Parathyroid adenoma (tissue), 2 donors: ENCODE measurements around the gene ORAI2.
"Not testable (repeated sequence)": the region's sequence is repeated elsewhere in the genome, so short reads cannot be mapped to it uniquely, and the experiment has no call there.

Source experiments
- H2AFZ ChIP-seq: fragments of 300-600 bp; sonication (generic); one replicate; pipeline ENCODE4 v1.7.0; 2017; ENCODE audit warnings: antibody characterized with exemption, mild to moderate bottlenecking
- H3K27ac ChIP-seq: fragments of 300-600 bp; sonication (generic); one replicate; pipeline ENCODE4 v1.7.0; 2017
- H3K27me3 ChIP-seq: fragments of 300-600 bp; sonication (generic); one replicate; pipeline ENCODE4 v1.7.0; 2017; ENCODE audit warnings: low read length; ENCODE audit not compliant: control insufficient read depth, insufficient read depth
- H3K36me3 ChIP-seq: fragments of 300-600 bp; sonication (generic); one replicate; pipeline ENCODE4 v1.7.0; 2017; ENCODE audit warnings: low read length; ENCODE audit not compliant: control insufficient read depth, insufficient read depth
- H3K4me1 ChIP-seq: fragments of 300-600 bp; sonication (generic); one replicate; pipeline ENCODE4 v1.7.0; 2017; ENCODE audit warnings: control low read depth
- H3K4me2 ChIP-seq: fragments of 300-600 bp; sonication (generic); one replicate; pipeline ENCODE4 v1.7.0; 2017; ENCODE audit warnings: low read length
- H3K4me3 ChIP-seq: fragments of 300-600 bp; sonication (generic); one replicate; pipeline ENCODE4 v1.7.0; 2017; ENCODE audit warnings: low read depth, low read length
- H3K79me2 ChIP-seq: fragments of 300-600 bp; sonication (generic); one replicate; pipeline ENCODE4 v1.7.0; 2017; ENCODE audit warnings: control low read depth
- H3K9ac ChIP-seq: fragments of 300-600 bp; sonication (generic); one replicate; pipeline ENCODE4 v1.7.0; 2017; ENCODE audit warnings: mild to moderate bottlenecking
- H3K9me3 ChIP-seq: fragments of 300-600 bp; sonication (generic); one replicate; pipeline ENCODE4 v1.7.0; 2017; ENCODE audit warnings: low read length; ENCODE audit not compliant: control insufficient read depth
- TF ChIP-seq, protein P1 (sequence below): fragments of 300-600 bp; sonication (generic); IDR thresholded peaks from one replicate; pipeline ENCODE4 v1.7.0; 2017; ENCODE audit warnings: antibody characterized with exemption, mild to moderate bottlenecking
- donor health status: primary hyperparathyroidism.

The ORAI2 gene

DNA sequence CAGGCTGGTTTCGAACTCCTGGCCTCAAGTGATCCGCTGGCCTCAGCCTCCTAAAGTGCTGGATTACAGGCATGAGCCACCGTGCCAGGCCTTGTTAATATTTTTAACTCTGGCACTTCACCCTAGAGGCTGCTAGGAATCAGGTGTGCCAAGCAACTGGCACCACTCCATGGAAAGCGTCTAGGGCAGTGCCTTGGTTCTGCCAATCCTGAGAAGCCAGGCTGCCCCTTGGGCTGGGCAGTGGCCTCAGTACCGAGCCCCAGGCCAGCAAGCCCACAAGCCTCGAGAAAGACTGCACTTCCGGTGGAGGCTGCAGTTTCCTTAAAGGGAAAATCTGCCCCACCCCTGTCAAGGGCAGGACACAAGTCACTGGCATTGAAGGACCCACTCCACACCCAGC lies 19.9 kb downstream of the ORAI2 start:
- no peaks in the 10 kb centered on the region for H3K9me3 ChIP-seq
- no peaks in the 10 kb centered on the region for H3K79me2 ChIP-seq
- no peak overlapping the region for H3K27ac ChIP-seq
- no peak overlapping the region for H2AFZ ChIP-seq
- H3K36me3 ChIP-seq, result no peaks in the 10 kb centered on the region
- H3K4me2 ChIP-seq, result no peak overlapping the region
- H3K4me3 ChIP-seq, result no peak overlapping the region
- TF ChIP-seq, protein P1, sequence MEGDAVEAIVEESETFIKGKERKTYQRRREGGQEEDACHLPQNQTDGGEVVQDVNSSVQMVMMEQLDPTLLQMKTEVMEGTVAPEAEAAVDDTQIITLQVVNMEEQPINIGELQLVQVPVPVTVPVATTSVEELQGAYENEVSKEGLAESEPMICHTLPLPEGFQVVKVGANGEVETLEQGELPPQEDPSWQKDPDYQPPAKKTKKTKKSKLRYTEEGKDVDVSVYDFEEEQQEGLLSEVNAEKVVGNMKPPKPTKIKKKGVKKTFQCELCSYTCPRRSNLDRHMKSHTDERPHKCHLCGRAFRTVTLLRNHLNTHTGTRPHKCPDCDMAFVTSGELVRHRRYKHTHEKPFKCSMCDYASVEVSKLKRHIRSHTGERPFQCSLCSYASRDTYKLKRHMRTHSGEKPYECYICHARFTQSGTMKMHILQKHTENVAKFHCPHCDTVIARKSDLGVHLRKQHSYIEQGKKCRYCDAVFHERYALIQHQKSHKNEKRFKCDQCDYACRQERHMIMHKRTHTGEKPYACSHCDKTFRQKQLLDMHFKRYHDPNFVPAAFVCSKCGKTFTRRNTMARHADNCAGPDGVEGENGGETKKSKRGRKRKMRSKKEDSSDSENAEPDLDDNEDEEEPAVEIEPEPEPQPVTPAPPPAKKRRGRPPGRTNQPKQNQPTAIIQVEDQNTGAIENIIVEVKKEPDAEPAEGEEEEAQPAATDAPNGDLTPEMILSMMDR, result no peak
- H3K27me3 ChIP-seq, result no peaks in the 10 kb centered on the region
- H3K9ac ChIP-seq, result no peak overlapping the region
- H3K4me1 ChIP-seq, result no peaks in the 10 kb centered on the region

DNA sequence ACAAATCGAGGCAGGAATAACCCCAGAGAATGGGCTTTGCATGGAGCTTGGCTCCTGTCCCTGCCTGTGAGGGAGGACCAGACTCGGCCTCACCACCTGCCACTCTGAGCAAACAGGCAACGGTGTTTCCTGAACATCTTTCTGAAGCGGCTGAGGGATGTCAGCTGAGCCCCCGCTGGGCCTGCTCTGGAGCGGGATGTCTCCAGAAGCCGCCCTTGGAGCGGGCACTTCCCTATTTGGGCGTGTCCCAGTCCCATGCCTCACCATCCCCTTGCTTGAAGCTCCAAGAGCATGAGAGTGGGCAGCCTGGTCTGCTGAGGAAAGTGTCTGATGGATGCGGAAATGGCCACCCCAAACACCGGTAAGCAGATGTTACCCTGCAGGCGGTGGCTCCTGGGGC lies 21.1 kb downstream of the ORAI2 start:
- Histone ChIP-seq H3K9ac (no peak overlapping the region), H3K4me1 (no peaks in the 10 kb centered on the region), H3K27me3 (no peaks in the 10 kb centered on the region), H3K27ac (no peak overlapping the region), H3K79me2 (no peaks in the 10 kb centered on the region), H2AFZ (no peak overlapping the region), H3K4me2 (no peak overlapping the region), H3K9me3 (no peaks in the 10 kb centered on the region), H3K36me3 (no peaks in the 10 kb centered on the region), H3K4me3 (no peak overlapping the region)
- TF ChIP-seq, protein P1, result no peak

DNA sequence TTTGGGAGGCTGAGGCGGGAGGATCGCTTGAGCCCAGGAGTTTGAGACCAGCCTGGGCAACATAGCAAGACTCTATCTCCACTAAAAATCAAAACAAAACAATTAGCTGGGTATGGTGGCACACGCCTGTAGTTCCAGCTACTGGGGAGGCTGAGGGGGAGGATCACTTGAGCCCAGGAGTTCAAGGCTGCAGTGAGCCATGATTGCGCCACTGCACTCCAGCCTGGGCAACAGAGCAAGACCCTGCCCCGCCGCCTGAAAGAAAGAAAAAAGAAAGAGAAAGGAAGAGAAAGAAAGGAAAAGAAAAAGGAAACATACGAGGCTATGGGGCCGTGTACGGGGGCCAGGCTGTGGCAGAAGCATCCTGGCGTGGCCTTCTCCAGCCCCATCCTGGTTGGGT lies 21.6 kb downstream of the ORAI2 start:
- not testable (repeated sequence) for H3K4me3 ChIP-seq, H3K27ac ChIP-seq, H3K9ac ChIP-seq, H3K4me2 ChIP-seq, H3K36me3 ChIP-seq, H2AFZ ChIP-seq, H3K79me2 ChIP-seq, H3K9me3 ChIP-seq, H3K27me3 ChIP-seq, H3K4me1 ChIP-seq

DNA sequence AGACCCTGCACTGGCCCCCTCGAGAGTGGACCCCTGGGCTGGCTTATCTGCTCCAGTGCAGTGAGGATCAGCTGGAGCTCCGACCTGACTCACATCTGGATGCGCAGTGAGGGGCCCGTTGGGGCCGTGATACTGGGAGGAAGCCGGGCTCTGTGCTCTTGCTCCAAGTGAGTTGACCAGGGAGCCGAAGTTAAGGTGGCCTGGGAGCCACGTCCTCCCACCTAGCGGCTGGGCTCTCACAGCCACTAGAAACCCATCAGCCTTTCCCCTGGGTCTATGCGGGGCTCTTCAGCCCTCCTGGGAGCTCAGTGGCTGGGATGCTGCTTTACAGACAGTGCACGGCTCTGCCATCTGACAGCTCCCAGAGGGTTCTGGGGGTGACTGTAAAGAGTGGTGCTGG lies 22.2 kb downstream of the ORAI2 start:
- TF ChIP-seq, protein P1, result no peak
- H2AFZ ChIP-seq, result no peak overlapping the region
- H3K9ac ChIP-seq, result no peak overlapping the region
- H3K27me3 ChIP-seq, result no peaks in the 10 kb centered on the region
- H3K36me3 ChIP-seq, result no peaks in the 10 kb centered on the region
- H3K4me1 ChIP-seq, result no peaks in the 10 kb centered on the region
- no peak overlapping the region for H3K4me2 ChIP-seq
- no peak overlapping the region for H3K4me3 ChIP-seq
- H3K79me2 ChIP-seq, result no peaks in the 10 kb centered on the region
- H3K27ac ChIP-seq, result no peak overlapping the region
- no peaks in the 10 kb centered on the region for H3K9me3 ChIP-seq

DNA sequence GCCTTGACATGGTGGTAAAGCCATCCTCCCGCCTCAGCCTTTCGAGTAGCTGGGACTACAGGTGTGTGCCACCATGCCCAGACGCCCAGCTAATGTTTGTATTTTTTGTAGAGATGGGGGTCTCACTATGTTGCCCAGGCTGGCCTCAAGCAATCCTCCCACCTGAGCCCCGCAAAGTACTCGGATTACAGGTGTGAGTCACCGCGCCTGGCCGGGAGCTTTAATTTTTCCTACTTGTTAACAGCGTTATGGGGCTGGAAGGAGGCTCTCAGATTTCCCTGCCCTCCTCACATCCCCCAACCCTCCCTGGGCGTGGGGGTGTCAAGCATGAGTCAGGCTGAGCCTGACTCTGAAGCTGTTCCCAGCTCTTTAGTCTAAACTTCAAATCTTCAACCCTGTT lies 23.0 kb downstream of the ORAI2 start:
- no peaks in the 10 kb centered on the region for H3K79me2 ChIP-seq
- H3K4me3 ChIP-seq, result no peak overlapping the region
- no peaks in the 10 kb centered on the region for H3K4me1 ChIP-seq
- H3K36me3 ChIP-seq, result no peaks in the 10 kb centered on the region
- no peak overlapping the region for H3K4me2 ChIP-seq
- no peak overlapping the region for H3K27ac ChIP-seq
- H3K9me3 ChIP-seq, result no peaks in the 10 kb centered on the region
- no peak overlapping the region for H3K9ac ChIP-seq
- no peaks in the 10 kb centered on the region for H3K27me3 ChIP-seq
- no peak overlapping the region for H2AFZ ChIP-seq
- TF ChIP-seq, protein P1, result no peak
